ENCODE measurements around the gene FAM110D. TPM values are rescaled to one million over a fixed set of nuclear protein-coding genes. Genes with fewer than 3 reads are reported as not detected.

Gene FAM110D
- total and polyA plus RNA-seq, 2 of the 8 experiments (the other 6 are each of a cell fraction or from before 2014, with no cell fraction given): 0.21 to 0.48 TPM

DNA sequence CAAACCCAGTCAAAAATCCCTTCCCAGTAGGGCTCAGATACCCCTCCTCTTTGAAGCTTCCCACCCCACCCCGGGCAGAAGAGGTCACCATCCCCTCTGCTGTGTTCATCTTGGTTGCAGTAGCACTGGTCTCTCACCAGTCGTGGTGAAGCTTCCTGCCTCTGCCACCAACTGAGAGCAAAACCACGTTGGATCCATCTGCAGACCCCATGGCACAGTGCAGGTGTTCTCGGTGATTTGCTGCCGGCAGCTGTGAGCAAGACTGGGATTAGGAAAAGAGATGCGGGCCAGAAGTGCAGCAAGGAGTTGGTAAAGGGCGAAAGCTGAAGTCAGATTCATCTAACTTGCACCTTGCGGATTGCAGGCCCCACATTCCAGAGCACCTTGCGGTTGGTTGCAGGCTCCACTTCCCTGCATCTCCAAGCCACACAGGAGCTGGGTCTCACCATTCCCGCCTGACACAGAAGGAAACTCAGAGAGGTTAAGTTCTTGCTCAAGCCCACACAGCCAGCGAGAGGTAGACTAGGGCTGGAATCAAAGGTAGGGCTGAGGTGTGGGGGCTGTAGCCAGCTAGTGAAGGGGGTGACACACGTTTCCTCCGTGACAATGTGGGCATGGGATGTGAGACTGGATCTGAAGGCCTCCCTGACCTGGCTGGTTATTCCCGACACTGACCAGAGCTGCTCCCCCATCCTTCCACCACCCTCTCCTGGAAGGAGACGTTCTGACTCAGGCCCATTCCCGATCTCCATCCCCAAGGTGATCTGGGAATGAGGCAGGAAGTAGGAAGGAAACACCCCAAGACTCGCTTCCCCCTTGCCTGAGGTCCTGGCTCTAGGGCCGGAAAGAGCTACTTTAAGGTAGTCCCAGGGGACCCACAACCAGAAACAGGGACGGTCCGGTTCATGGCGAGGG is 3.3 kb upstream of the FAM110D start:
- Histone ChIP-seq H3K14ac (ENCODE audit: insufficient read length) (no peak overlapping the region), H2BK20ac (ENCODE audit: low read length) (no peak overlapping the region), H3K23ac (ENCODE audit: insufficient read length) (no peak overlapping the region), H2AFZ (ENCODE audit: low read length) (no peak overlapping the region), H3K4me2 (ENCODE audit: insufficient read depth in 1 of 2, low read depth in 2 of 2, low read length in 2 of 2) (peak overlapping the region; percentile 74 to 80), H3K9me3 (ENCODE audit: insufficient read depth in 2 of 2, low read depth in 1 of 2, low read length in 1 of 2) (no peaks in the 10 kb centered on the region), H2BK12ac (ENCODE audit: low read depth, low read length) (peak overlapping the region; percentile 81), H3K4me3 (ENCODE audit: extremely low read depth in 1 of 4, insufficient read depth in 2 of 4, low read depth in 3 of 4, low read length in 4 of 4) (peak overlapping the region; percentile 6 to 52 (median 38); a peak in 6 of 8 replicates), H2AK5ac (ENCODE audit: low read depth, low read length) (no peak overlapping the region), H3K4ac (replicated peaks; ENCODE audit: insufficient read length, low read depth, low read length) (no peak overlapping the region), H3K27ac (ENCODE audit: low read depth, low read length) (no peak overlapping the region), H3K18ac (ENCODE audit: extremely low read depth, low read length) (no peak overlapping the region), H4K8ac (ENCODE audit: extremely low read depth, insufficient read depth, low read length) (no peak overlapping the region), H4K20me1 (replicated peaks in 1 of 2; ENCODE audit: control insufficient read depth in 1 of 2, insufficient read depth in 2 of 2, low read length in 2 of 2) (peaks cover 10 to 11% of the 10 kb centered on the region in 2 experiments), H3K23me2 (ENCODE audit: low read depth, low read length) (peaks cover 10% of the 10 kb centered on the region), H3K79me1 (ENCODE audit: low read depth, low read length) (no peaks in the 10 kb centered on the region), H2BK5ac (ENCODE audit: low read depth, low read length) (no peak overlapping the region), H2BK15ac (ENCODE audit: low read length) (no peak overlapping the region; the same call in 1 of the 2 replicates), H3K79me2 (ENCODE audit: control insufficient read depth in 1 of 2, insufficient read depth in 2 of 2, low read length in 2 of 2) (no peaks in the 10 kb centered on the region), H3K27me3 (replicated peaks in 1 of 4; ENCODE audit: control insufficient read depth in 3 of 4, extremely low read depth in 1 of 4, insufficient read depth in 3 of 4, low read length in 3 of 4) (peaks cover 27 to 78% (median 66%) of the 10 kb centered on the region in 4 experiments), H4K5ac (ENCODE audit: insufficient read length, low read depth, low read length) (no peak overlapping the region), H3K9ac (replicated peaks in 1 of 4; ENCODE audit: extremely low read depth in 1 of 4, low read depth in 3 of 4, low read length in 3 of 4) (no peak overlapping the region), H3K4me1 (replicated peaks in 1 of 4; ENCODE audit: control insufficient read depth in 3 of 4, insufficient read depth in 4 of 4, low read length in 3 of 4) (peaks cover 14 to 42% (median 28%) of the 10 kb centered on the region in 4 experiments), H3K56ac (replicated peaks; ENCODE audit: insufficient read length, low read depth, low read length) (no peak overlapping the region), H2BK120ac (replicated peaks; ENCODE audit: low read depth, low read length) (no peak overlapping the region), H4K91ac (replicated peaks; ENCODE audit: insufficient read length, low read length) (peak overlapping the region; percentile 3), H3K36me3 (ENCODE audit: control insufficient read depth in 2 of 4, insufficient read depth in 4 of 4, low read length in 3 of 4) (no peaks in the 10 kb centered on the region)
- ChIA-PET CTCF (ENCODE audit: partially characterized antibody) (interaction anchor here (0.6 to 6.0 kb wide), 11 partner anchors 8 to 146 kb away, joined by 3 to 47 read pairs (median 5); partner anchors contain the start of genes C1orf232, CEP85, CNKSR1 and ZNF593), POLR2A (ENCODE audit: partially characterized antibody) (interaction anchor here (0.7 to 2.5 kb wide), 10 partner anchors 10 to 255 kb away, joined by 3 to 6 read pairs (median 3); partner anchors contain the start of genes CNKSR1, LIN28A, PDIK1L and SH3BGRL3)
- 11% methylated on average over 21 of the region's 21 CpGs; no CpG with 5 or more reads in 1 of the 2 experiments for WGBS, 2 experiments (ENCODE audit: extremely low coverage in 1 of 2, insufficient coverage in 1 of 2, insufficient read length in 1 of 2, insufficient replicate concordance in 2 of 2, low coverage in 1 of 2, low lambda C conversion rate in 2 of 2, missing lambda C conversion rate in 1 of 2)
- DNase-seq (ENCODE audit: low read depth in 1 of 2, low spot score in 2 of 2) (no peak), FAIRE-seq (no peak)
- peak; percentile 56 for TF ChIP-seq EZH2 (IDR thresholded peaks at IDR 0.05; ENCODE audit: low read depth, low read length, severe bottlenecking)
- no peak for TF ChIP-seq SIN3A (conservative IDR thresholded peaks at IDR 0.05 in 1 of 2, IDR thresholded peaks at IDR 0.05 in 1 of 2; ENCODE audit: low read depth in 1 of 2, low read length in 2 of 2)
- TF ChIP-seq E2F6 (IDR thresholded peaks at IDR 0.05): no peak
- TF ChIP-seq PHF8 (conservative IDR thresholded peaks at IDR 0.05; ENCODE audit: low read depth, low read length): no peak
- TF ChIP-seq GTF2F1 (IDR thresholded peaks at IDR 0.05; ENCODE audit: borderline replicate concordance, low read depth, low read length): no peak
- TF ChIP-seq, protein P1, sequence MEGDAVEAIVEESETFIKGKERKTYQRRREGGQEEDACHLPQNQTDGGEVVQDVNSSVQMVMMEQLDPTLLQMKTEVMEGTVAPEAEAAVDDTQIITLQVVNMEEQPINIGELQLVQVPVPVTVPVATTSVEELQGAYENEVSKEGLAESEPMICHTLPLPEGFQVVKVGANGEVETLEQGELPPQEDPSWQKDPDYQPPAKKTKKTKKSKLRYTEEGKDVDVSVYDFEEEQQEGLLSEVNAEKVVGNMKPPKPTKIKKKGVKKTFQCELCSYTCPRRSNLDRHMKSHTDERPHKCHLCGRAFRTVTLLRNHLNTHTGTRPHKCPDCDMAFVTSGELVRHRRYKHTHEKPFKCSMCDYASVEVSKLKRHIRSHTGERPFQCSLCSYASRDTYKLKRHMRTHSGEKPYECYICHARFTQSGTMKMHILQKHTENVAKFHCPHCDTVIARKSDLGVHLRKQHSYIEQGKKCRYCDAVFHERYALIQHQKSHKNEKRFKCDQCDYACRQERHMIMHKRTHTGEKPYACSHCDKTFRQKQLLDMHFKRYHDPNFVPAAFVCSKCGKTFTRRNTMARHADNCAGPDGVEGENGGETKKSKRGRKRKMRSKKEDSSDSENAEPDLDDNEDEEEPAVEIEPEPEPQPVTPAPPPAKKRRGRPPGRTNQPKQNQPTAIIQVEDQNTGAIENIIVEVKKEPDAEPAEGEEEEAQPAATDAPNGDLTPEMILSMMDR (IDR thresholded peaks at IDR 0.05; ENCODE audit: control extremely low read depth in 1 of 3, insufficient read depth in 1 of 3, low read depth in 1 of 3, low read length in 3 of 3): no peak
